Dedifferentiated amniotic fluid mesenchymal stem cell (primary cell): ENCODE measurements around the gene SHB.

Experiments used
- DNase-seq: peaks from one replicate; pipeline ENCODE4 v3.0.0-alpha.2; 2016; ENCODE audit errors: extremely low spot score

The SHB gene

GRCh38 chr9:37935096-37935495 lies 133.9 kb downstream of the SHB start:
- DNase-seq: no peak

GRCh38 chr9:37931592-37931991 lies 137.4 kb downstream of the SHB start:
- DNase-seq: no peak

GRCh38 chr9:37929441-37929895 lies 139.6 kb downstream of the SHB start:
- no peak for DNase-seq

- no peak for DNase-seq
Measured at GRCh38 chr9:37928552-37929430, 140.2 kb downstream of the SHB start.

GRCh38 chr9:37927601-37928551 lies 141.2 kb downstream of the SHB start:
- DNase-seq: no peak

- no peak for DNase-seq
Measured at GRCh38 chr9:37927132-37927531, 141.9 kb downstream of the SHB start.

- DNase-seq: no peak
Measured at GRCh38 chr9:37926737-37927118, 142.3 kb downstream of the SHB start.

- no peak for DNase-seq
Measured at GRCh38 chr9:37925786-37926736, 143.0 kb downstream of the SHB start.

GRCh38 chr9:37925006-37925405 lies 144.0 kb downstream of the SHB start:
- DNase-seq: no peak

- DNase-seq: no peak
Measured at GRCh38 chr9:37924538-37924937, 144.5 kb downstream of the SHB start.

- no peak for DNase-seq
Measured at GRCh38 chr9:37923796-37924427, 145.1 kb downstream of the SHB start.

GRCh38 chr9:37923118-37923795 lies 145.8 kb downstream of the SHB start:
- DNase-seq: no peak

- no peak for DNase-seq
Measured at GRCh38 chr9:37922363-37923117, 146.5 kb downstream of the SHB start.

- DNase-seq: no peak
Measured at GRCh38 chr9:37921546-37922300, 147.3 kb downstream of the SHB start.

- no peak for DNase-seq
Measured at GRCh38 chr9:37921168-37921510, 147.9 kb downstream of the SHB start.

- DNase-seq: no peak
Measured at GRCh38 chr9:37920471-37921167, 148.4 kb downstream of the SHB start.

GRCh38 chr9:37919956-37920335 lies 149.1 kb downstream of the SHB start:
- DNase-seq: no peak

GRCh38 chr9:37919246-37919955 lies 149.6 kb downstream of the SHB start:
- DNase-seq: no peak
